AG09309 (cell line): ENCODE data around the gene TK2.
"Not testable (repeated sequence)": the region's sequence is repeated elsewhere in the genome, so short reads cannot be mapped to it uniquely, and the experiment has no call there.

Source experiments
- DNase-seq: peaks from one replicate; pipeline ENCODE4 v3.0.0-alpha.2; 2010; ENCODE audit warnings: low read depth
- H3K4me3 ChIP-seq: 2 replicates; pipeline ENCODE4 v1.5.1; 2011; ENCODE audit warnings: mild to moderate bottlenecking, low read depth, low read length, moderate library complexity; ENCODE audit not compliant: control insufficient read depth
- CTCF ChIP-seq: IDR thresholded peaks from 2 replicates; pipeline ENCODE4 v1.5.1; 2011; ENCODE audit warnings: mild to moderate bottlenecking, low read depth, low read length, inconsistent platforms; ENCODE audit not compliant: insufficient read depth, control insufficient read depth; ENCODE audit errors: missing control alignments

Gene TK2

GRCh38 chr16:66515596-66516508 lies 34.1 kb downstream of the TK2 start:
- no peak for DNase-seq
- peak; percentile 66 for TF ChIP-seq CTCF
- H3K4me3 ChIP-seq = no peak overlapping the region

- not testable (repeated sequence) for DNase-seq, H3K4me3 ChIP-seq
Observed at GRCh38 chr16:66514980-66515595, 34.8 kb downstream of the TK2 start.

GRCh38 chr16:66514391-66514790 lies 35.5 kb downstream of the TK2 start:
- H3K4me3 ChIP-seq, DNase-seq: not testable (repeated sequence)

- no peak for DNase-seq
- H3K4me3 ChIP-seq = no peak overlapping the region
- no peak for TF ChIP-seq CTCF
Observed at GRCh38 chr16:66513111-66513723, 36.7 kb downstream of the TK2 start.

GRCh38 chr16:66512272-66513110 lies 37.4 kb downstream of the TK2 start:
- no peak for DNase-seq
- TF ChIP-seq CTCF = no peak
- no peak overlapping the region for H3K4me3 ChIP-seq

- TF ChIP-seq CTCF = no peak
- no peak overlapping the region for H3K4me3 ChIP-seq
- DNase-seq = no peak
Observed at GRCh38 chr16:66511602-66512271, 38.2 kb downstream of the TK2 start.
